ENCODE results near the gene PER2. TPM values are rescaled to one million over a fixed set of nuclear protein-coding genes. Genes with fewer than 3 reads are reported as not detected.
A peak's percentile ranks its signal among the peaks of the same experiment; 100 is the strongest.

Gene PER2
- total RNA-seq, 1 experiment from 2014 or later, result 3.7 TPM

- DNase-seq (ENCODE audit: low read depth), result peak; percentile 37
These were observed 21.1 kb downstream of the PER2 start for GRCh38 chr2:238267341-238267710.

GRCh38 chr2:238265605-238266004 is 22.8 kb downstream of the PER2 start:
- no peak for DNase-seq (ENCODE audit: low read depth)

GRCh38 chr2:238264072-238264460 is 24.3 kb downstream of the PER2 start:
- DNase-seq (ENCODE audit: low read depth), result no peak

GRCh38 chr2:238263204-238264071 is 25.0 kb downstream of the PER2 start:
- peak; percentile 82 for DNase-seq (ENCODE audit: low read depth)

GRCh38 chr2:238262496-238263122 is 25.8 kb downstream of the PER2 start:
- no peak for DNase-seq (ENCODE audit: low read depth)

GRCh38 chr2:238261718-238262375 is 26.6 kb downstream of the PER2 start:
- DNase-seq (ENCODE audit: low read depth), result no peak

- DNase-seq (ENCODE audit: low read depth), result peak; percentile 74
These were observed 27.5 kb downstream of the PER2 start for GRCh38 chr2:238260883-238261282.

GRCh38 chr2:238259061-238260020 is 29.1 kb downstream of the PER2 start:
- no peak for DNase-seq (ENCODE audit: low read depth)

GRCh38 chr2:238257786-238258700 is 30.4 kb downstream of the PER2 start:
- DNase-seq (ENCODE audit: low read depth), result no peak

GRCh38 chr2:238256594-238257104 is 31.8 kb downstream of the PER2 start:
- DNase-seq (ENCODE audit: low read depth), result peak; percentile 74

- no peak for DNase-seq (ENCODE audit: low read depth)
These were observed 32.3 kb downstream of the PER2 start for GRCh38 chr2:238256111-238256510.

GRCh38 chr2:238255636-238256035 is 32.8 kb downstream of the PER2 start:
- DNase-seq (ENCODE audit: low read depth), result no peak

- no peak for DNase-seq (ENCODE audit: low read depth)
These were observed 33.3 kb downstream of the PER2 start for GRCh38 chr2:238255151-238255551.

- DNase-seq (ENCODE audit: low read depth), result no peak
These were observed 34.2 kb downstream of the PER2 start for GRCh38 chr2:238254095-238254723.

- DNase-seq (ENCODE audit: low read depth), result no peak
These were observed 35.4 kb downstream of the PER2 start for GRCh38 chr2:238252766-238253630.

- DNase-seq (ENCODE audit: low read depth), result no peak
These were observed 36.4 kb downstream of the PER2 start for GRCh38 chr2:238251986-238252385.

GRCh38 chr2:238251331-238251730 is 37.1 kb downstream of the PER2 start:
- DNase-seq (ENCODE audit: low read depth), result no peak

- DNase-seq (ENCODE audit: low read depth), result no peak
These were observed 37.5 kb downstream of the PER2 start for GRCh38 chr2:238250896-238251295.
